HuH-7.5 (cell line): ENCODE measurements around the gene ENG.
A peak's percentile ranks its signal among the peaks of the same experiment; 100 is the strongest.
"Not testable (repeated sequence)": the region's sequence is repeated elsewhere in the genome, so short reads cannot be mapped to it uniquely, and the experiment has no call there.

Experiments
- DNase-seq: peaks from one replicate; pipeline ENCODE4 v3.0.0; 2011; ENCODE audit warnings: low spot score

Gene ENG

GRCh38 chr9:127841087-127841835 is 13.2 kb downstream of the ENG start:
- no peak for DNase-seq

- no peak for DNase-seq
Measured at GRCh38 chr9:127838375-127839078, 15.9 kb downstream of the ENG start.

GRCh38 chr9:127837346-127837745 is 17.1 kb downstream of the ENG start:
- no peak for DNase-seq

- not testable (repeated sequence) for DNase-seq
Measured at GRCh38 chr9:127836561-127836960, 17.9 kb downstream of the ENG start.

- DNase-seq: no peak
Measured at GRCh38 chr9:127835991-127836516, 18.4 kb downstream of the ENG start.

GRCh38 chr9:127833555-127833954 is 20.9 kb downstream of the ENG start:
- no peak for DNase-seq

GRCh38 chr9:127832248-127832647 is 22.2 kb downstream of the ENG start:
- no peak for DNase-seq

- DNase-seq: no peak
Measured at GRCh38 chr9:127829205-127829906, 25.1 kb downstream of the ENG start.

GRCh38 chr9:127828262-127829031 is 26.0 kb downstream of the ENG start:
- DNase-seq: peak; percentile 95

- DNase-seq: no peak
Measured at GRCh38 chr9:127826253-127826913, 28.1 kb downstream of the ENG start.

GRCh38 chr9:127825319-127826051 is 29.0 kb downstream of the ENG start:
- DNase-seq: peak; percentile 88

- no peak for DNase-seq
Measured at GRCh38 chr9:127822108-127822507, 32.4 kb downstream of the ENG start.

GRCh38 chr9:127818574-127818973 is 35.9 kb downstream of the ENG start:
- no peak for DNase-seq

- DNase-seq: no peak
Measured at GRCh38 chr9:127817881-127818434, 36.5 kb downstream of the ENG start.

- DNase-seq: no peak
Measured at GRCh38 chr9:127816728-127817127, 37.7 kb downstream of the ENG start.

- no peak for DNase-seq
Measured at GRCh38 chr9:127816362-127816725, 38.1 kb downstream of the ENG start.

GRCh38 chr9:127815512-127816361 is 38.7 kb downstream of the ENG start:
- DNase-seq: no peak

GRCh38 chr9:127814619-127815511 is 39.6 kb downstream of the ENG start:
- no peak for DNase-seq
